Astrocyte (in vitro differentiated cells and primary cell): Measurements from ENCODE around the gene TDO2. TPM values are rescaled to one million over a fixed set of nuclear protein-coding genes. Genes with fewer than 3 reads are reported as not detected.

ENCODE experiments used
- DNase-seq: peaks from one replicate; pipeline ENCODE4 v3.0.0-alpha.2; 2010; ENCODE audit warnings: low read depth
- FAIRE-seq: peaks from 2 replicates; lab custom pipeline; 2011; peaks lifted over from hg19 to GRCh38; lab: Jason Lieb, UNC
- H2AFZ ChIP-seq: 2 replicates; pipeline ENCODE4 v1.6.0; 2012; ENCODE audit warnings: low read depth, low read length, inconsistent platforms
- H3K27ac ChIP-seq: 2 replicates; pipeline ENCODE4 v1.5.1; 2011; ENCODE audit warnings: low read depth, low read length, inconsistent platforms
- H3K27me3 ChIP-seq: 2 replicates; pipeline ENCODE4 v1.6.0; 2011; ENCODE audit warnings: low read length, inconsistent platforms; ENCODE audit not compliant: insufficient read depth
- H3K36me3 ChIP-seq: 2 replicates; pipeline ENCODE4 v1.5.1; 2011; ENCODE audit warnings: low read length, inconsistent platforms; ENCODE audit not compliant: insufficient read depth
- H3K4me1 ChIP-seq: 2 replicates; pipeline ENCODE4 v1.5.1; 2011; ENCODE audit warnings: low read length, inconsistent platforms; ENCODE audit not compliant: insufficient read depth
- H3K4me2 ChIP-seq: 2 replicates; pipeline ENCODE4 v1.6.0; 2012; ENCODE audit warnings: low read length, inconsistent platforms
- H3K4me3 ChIP-seq: 2 replicates; pipeline ENCODE4 v1.5.1; 2011; ENCODE audit warnings: low read depth, mild to moderate bottlenecking, low read length, inconsistent platforms; ENCODE audit not compliant: insufficient read depth
- H3K79me2 ChIP-seq: 2 replicates; pipeline ENCODE4 v1.6.0; 2012; ENCODE audit warnings: mild to moderate bottlenecking, low read length, inconsistent platforms; ENCODE audit not compliant: insufficient read depth
- H3K9ac ChIP-seq: 2 replicates; pipeline ENCODE4 v1.6.0; 2012; ENCODE audit warnings: mild to moderate bottlenecking, low read length, inconsistent platforms
- H3K9me3 ChIP-seq: 2 replicates; pipeline ENCODE4 v1.5.1; 2012; ENCODE audit warnings: low read depth, mild to moderate bottlenecking, low read length, inconsistent platforms; ENCODE audit not compliant: insufficient read depth
- H4K20me1 ChIP-seq: 2 replicates; pipeline ENCODE4 v1.6.0; 2012; ENCODE audit warnings: low read length, inconsistent platforms; ENCODE audit not compliant: insufficient read depth
- H3K27ac Mint-ChIP-seq: one replicate; pipeline ENCODE4 v1.8.0; 2021; ENCODE audit warnings: mild to moderate bottlenecking, mixed read lengths; ENCODE audit not compliant: unreplicated experiment
- H3K27me3 Mint-ChIP-seq: one replicate; pipeline ENCODE4 v1.8.0; 2021; ENCODE audit warnings: low read depth, mixed read lengths; ENCODE audit not compliant: unreplicated experiment
- H3K36me3 Mint-ChIP-seq: one replicate; pipeline ENCODE4 v1.8.0; 2021; ENCODE audit warnings: low read depth, mixed read lengths; ENCODE audit not compliant: unreplicated experiment
- H3K4me1 Mint-ChIP-seq: one replicate; pipeline ENCODE4 v1.8.0; 2021; ENCODE audit warnings: low read depth, mixed read lengths; ENCODE audit not compliant: unreplicated experiment
- H3K4me3 Mint-ChIP-seq: one replicate; pipeline ENCODE4 v1.8.0; 2021; ENCODE audit warnings: mild to moderate bottlenecking, moderate library complexity, mixed read lengths; ENCODE audit not compliant: unreplicated experiment
- H3K9me3 Mint-ChIP-seq: one replicate; pipeline ENCODE4 v1.8.0; 2021; ENCODE audit warnings: mild to moderate bottlenecking, mixed read lengths; ENCODE audit not compliant: unreplicated experiment
- CTCF ChIP-seq: IDR thresholded peaks from 2 replicates; pipeline ENCODE4 v1.5.1; 2011; ENCODE audit warnings: low read depth, mild to moderate bottlenecking, inconsistent platforms, low read length, moderate library complexity; ENCODE audit not compliant: insufficient read depth
- EZH2 ChIP-seq: IDR thresholded peaks from 2 replicates; pipeline ENCODE4 v1.6.1; 2012; ENCODE audit warnings: mild to moderate bottlenecking, low read length, inconsistent platforms; ENCODE audit not compliant: insufficient read depth
- total RNA-seq: library from RNA; stranded (reverse); gene quantifications from 2 replicates; pipeline ENCODE4 v1.2.1, GENCODE V29; 2021

Gene TDO2
- total RNA-seq, 1 donor from 2014 or later: not detected

GRCh38 chr4:155941085-155941790 is 37.7 kb downstream of the TDO2 start:
- Histone ChIP-seq H3K27me3 (no peaks in the 10 kb centered on the region), H4K20me1 (no peaks in the 10 kb centered on the region), H2AFZ (no peak overlapping the region), H3K9ac (no peak overlapping the region), H3K36me3 (peaks cover 3% of the 10 kb centered on the region), H3K4me2 (no peak overlapping the region), H3K27ac (no peak overlapping the region), H3K79me2 (no peaks in the 10 kb centered on the region), H3K4me1 (no peaks in the 10 kb centered on the region), H3K4me3 (no peak overlapping the region), H3K9me3 (no peaks in the 10 kb centered on the region)
- FAIRE-seq (peak; percentile 29), DNase-seq (no peak)
- Mint-ChIP-seq H3K4me1 (no peaks in the 10 kb centered on the region), H3K9me3 (no peaks in the 10 kb centered on the region), H3K4me3 (no peak overlapping the region), H3K36me3 (no peaks in the 10 kb centered on the region), H3K27ac (no peak overlapping the region), H3K27me3 (no peaks in the 10 kb centered on the region)
- no peak for TF ChIP-seq CTCF
- TF ChIP-seq EZH2: no peak

GRCh38 chr4:155941820-155942219 is 38.3 kb downstream of the TDO2 start:
- H3K4me3 ChIP-seq: no peak overlapping the region
- no peak overlapping the region for H3K27ac ChIP-seq
- no peaks in the 10 kb centered on the region for H3K9me3 ChIP-seq
- Mint-ChIP-seq H3K9me3 (no peaks in the 10 kb centered on the region), H3K36me3 (no peaks in the 10 kb centered on the region), H3K4me1 (no peaks in the 10 kb centered on the region), H3K27ac (no peak overlapping the region), H3K4me3 (no peak overlapping the region), H3K27me3 (no peaks in the 10 kb centered on the region)
- peaks cover 3% of the 10 kb centered on the region for H3K36me3 ChIP-seq
- H3K79me2 ChIP-seq: no peaks in the 10 kb centered on the region
- no peak overlapping the region for H3K9ac ChIP-seq
- no peak overlapping the region for H2AFZ ChIP-seq
- no peak overlapping the region for H3K4me2 ChIP-seq
- H3K27me3 ChIP-seq: no peaks in the 10 kb centered on the region
- TF ChIP-seq EZH2 (no peak), CTCF (no peak)
- FAIRE-seq: no peak
- no peaks in the 10 kb centered on the region for H4K20me1 ChIP-seq
- no peaks in the 10 kb centered on the region for H3K4me1 ChIP-seq
- DNase-seq: no peak

GRCh38 chr4:155943605-155944291 is 40.3 kb downstream of the TDO2 start:
- DNase-seq: no peak
- H3K4me1 ChIP-seq: peaks cover 6% of the 10 kb centered on the region
- no peaks in the 10 kb centered on the region for H3K36me3 Mint-ChIP-seq
- H3K4me3 Mint-ChIP-seq: no peak overlapping the region
- no peaks in the 10 kb centered on the region for H4K20me1 ChIP-seq
- H3K27me3 Mint-ChIP-seq: no peaks in the 10 kb centered on the region
- no peaks in the 10 kb centered on the region for H3K79me2 ChIP-seq
- peaks cover 7% of the 10 kb centered on the region for H3K4me1 Mint-ChIP-seq
- H3K27ac Mint-ChIP-seq: no peak overlapping the region
- TF ChIP-seq CTCF: no peak
- no peak for TF ChIP-seq EZH2
- H3K4me3 ChIP-seq: no peak overlapping the region
- H3K36me3 ChIP-seq: peaks cover 3% of the 10 kb centered on the region
- H3K27ac ChIP-seq: no peak overlapping the region
- no peaks in the 10 kb centered on the region for H3K9me3 Mint-ChIP-seq
- H3K9ac ChIP-seq: no peak overlapping the region
- no peaks in the 10 kb centered on the region for H3K27me3 ChIP-seq
- no peaks in the 10 kb centered on the region for H3K9me3 ChIP-seq
- no peak overlapping the region for H2AFZ ChIP-seq
- no peak for FAIRE-seq
- H3K4me2 ChIP-seq: no peak overlapping the region
